Osteocyte (in vitro differentiated cells): Measurements from ENCODE around the gene PRPF19. TPM values are rescaled to one million over a fixed set of nuclear protein-coding genes. Genes with fewer than 3 reads are reported as not detected.
A peak's percentile ranks its signal among the peaks of the same experiment; 100 is the strongest.

Experiments used
- DNase-seq: peaks from one replicate; pipeline ENCODE4 v3.0.0; 2021; ENCODE audit warnings: mixed read lengths; ENCODE audit not compliant: unreplicated experiment; ENCODE audit errors: extremely low spot score
- H3K27ac Mint-ChIP-seq: one replicate; pipeline ENCODE4 v1.8.0; 2021; ENCODE audit warnings: mild to moderate bottlenecking, mixed read lengths; ENCODE audit not compliant: unreplicated experiment
- H3K27me3 Mint-ChIP-seq: one replicate; pipeline ENCODE4 v1.8.0; 2021; ENCODE audit warnings: mixed read lengths; ENCODE audit not compliant: unreplicated experiment
- H3K36me3 Mint-ChIP-seq: one replicate; pipeline ENCODE4 v1.8.0; 2021; ENCODE audit warnings: mixed read lengths; ENCODE audit not compliant: unreplicated experiment
- H3K4me1 Mint-ChIP-seq: one replicate; pipeline ENCODE4 v1.8.0; 2021; ENCODE audit warnings: mixed read lengths; ENCODE audit not compliant: unreplicated experiment
- H3K4me3 Mint-ChIP-seq: one replicate; pipeline ENCODE4 v1.8.0; 2021; ENCODE audit warnings: mild to moderate bottlenecking, moderate library complexity, mixed read lengths; ENCODE audit not compliant: unreplicated experiment
- H3K9me3 Mint-ChIP-seq: one replicate; pipeline ENCODE4 v1.8.0; 2021; ENCODE audit warnings: mixed read lengths; ENCODE audit not compliant: unreplicated experiment
- CTCF ChIP-seq: fragments of 200-600 bp; sonication (generic); IDR thresholded peaks from 2 replicates; pipeline ENCODE4 v1.5.0; 2021; ENCODE audit warnings: antibody characterized with exemption, mild to moderate bottlenecking, moderate library complexity
- total RNA-seq: library from RNA; stranded (reverse); gene quantifications from 2 replicates; pipeline ENCODE4 v1.2.1, GENCODE V29; 2021

PRPF19 gene
- total RNA-seq, 1 donor from 2014 or later = 78.0 TPM

- Mint-ChIP-seq H3K27ac (peak overlapping the region; percentile 80), H3K4me1 (peaks cover 46% of the 10 kb centered on the region), H3K36me3 (peaks cover 2% of the 10 kb centered on the region), H3K4me3 (no peak overlapping the region), H3K9me3 (no peaks in the 10 kb centered on the region), H3K27me3 (peaks cover 3% of the 10 kb centered on the region)
- TF ChIP-seq CTCF = no peak
- no peak for DNase-seq
These were observed 48.8 kb downstream of the PRPF19 start for GRCh38 chr11:60857378-60858232.

GRCh38 chr11:60855726-60856633, 50.4 kb downstream of the PRPF19 start, which contains the start of gene PTGDR2:
TSS of gene PTGDR2 (minus strand) at chr11:60855950. CDS start at chr11:60853722, 2,228 bp downstream.
- Mint-ChIP-seq H3K27me3 (no peaks in the 10 kb centered on the region), H3K9me3 (no peaks in the 10 kb centered on the region), H3K27ac (no peak within 1 kb of the TSS), H3K4me3 (no peak within 1 kb of the TSS), H3K4me1 (peaks cover 41% of the 10 kb centered on the region), H3K36me3 (peaks cover 6% of the 10 kb centered on the region)
- no peak for TF ChIP-seq CTCF
- DNase-seq = no peak

- Mint-ChIP-seq H3K4me1 (peaks cover 35% of the 10 kb centered on the region), H3K27ac (no peak overlapping the region), H3K4me3 (no peak overlapping the region), H3K27me3 (no peaks in the 10 kb centered on the region), H3K9me3 (no peaks in the 10 kb centered on the region), H3K36me3 (peaks cover 9% of the 10 kb centered on the region)
- no peak for DNase-seq
- TF ChIP-seq CTCF = no peak
These were observed 51.3 kb downstream of the PRPF19 start for GRCh38 chr11:60854847-60855725.

- Mint-ChIP-seq H3K27ac (no peak overlapping the region), H3K9me3 (no peaks in the 10 kb centered on the region), H3K27me3 (no peaks in the 10 kb centered on the region), H3K36me3 (peaks cover 13% of the 10 kb centered on the region), H3K4me1 (peaks cover 33% of the 10 kb centered on the region), H3K4me3 (no peak overlapping the region)
- DNase-seq = no peak
- TF ChIP-seq CTCF = no peak
These were observed 52.1 kb downstream of the PRPF19 start for GRCh38 chr11:60854140-60854846.
